ENCODE data around the gene UGCG. TPM values are rescaled to one million over a fixed set of nuclear protein-coding genes. Genes with fewer than 3 reads are reported as not detected.
"Not testable (repeated sequence)": the region's sequence is repeated elsewhere in the genome, so short reads cannot be mapped to it uniquely, and the experiment has no call there.

Gene UGCG
- total RNA-seq, 1 experiment from 2014 or later: 23.3 TPM

- Histone ChIP-seq H3K27me3 (ENCODE audit: insufficient read depth, low read length) (no peaks in the 10 kb centered on the region), H3K9ac (ENCODE audit: extremely low read depth, insufficient read length, low read length) (no peak overlapping the region), H3K18ac (ENCODE audit: insufficient read length, low read depth, low read length) (no peak overlapping the region), H3K4ac (ENCODE audit: low read depth, low read length) (no peak overlapping the region), H2BK120ac (ENCODE audit: low read depth, low read length, poor library complexity, severe bottlenecking) (no peak overlapping the region), H3K27ac (ENCODE audit: insufficient read length, low read depth, low read length) (no peak overlapping the region), H3K23me2 (ENCODE audit: insufficient read length, low read depth, low read length, poor library complexity, severe bottlenecking) (no peaks in the 10 kb centered on the region), H3K14ac (ENCODE audit: insufficient read depth, low read length) (no peak overlapping the region), H4K8ac (replicated peaks; ENCODE audit: insufficient read length, low read depth, low read length) (no peak overlapping the region), H3K23ac (ENCODE audit: insufficient read length, low read depth, low read length) (no peak overlapping the region), H3K56ac (ENCODE audit: insufficient read length, low read depth, low read length) (no peak overlapping the region), H4K5ac (ENCODE audit: insufficient read length, low read depth, low read length) (no peak overlapping the region), H4K91ac (ENCODE audit: insufficient read length, low read depth, low read length) (no peak overlapping the region), H2BK20ac (ENCODE audit: low read depth, low read length, poor library complexity, severe bottlenecking) (no peak overlapping the region), H3K9me3 (ENCODE audit: control insufficient read depth, low read depth, low read length) (no peaks in the 10 kb centered on the region), H3K79me1 (ENCODE audit: insufficient read depth, low read depth, low read length, poor library complexity, severe bottlenecking) (no peaks in the 10 kb centered on the region), H3K4me2 (ENCODE audit: insufficient read depth, insufficient read length, low read length) (no peak overlapping the region), H2BK5ac (ENCODE audit: insufficient read length, low read length) (no peak overlapping the region), H4K20me1 (ENCODE audit: control insufficient read depth, insufficient read depth, insufficient read length) (no peaks in the 10 kb centered on the region), H3T11ph (ENCODE audit: low read length) (no peak overlapping the region), H2AFZ (ENCODE audit: low read length) (no peak overlapping the region), H3K4me1 (ENCODE audit: insufficient read depth, low read length) (no peaks in the 10 kb centered on the region; the same call in 1 of the 2 replicates), H2BK12ac (ENCODE audit: insufficient read length, low read depth, low read length) (no peak overlapping the region), H2AK5ac (ENCODE audit: insufficient read length, low read length) (no peak overlapping the region), H2BK15ac (ENCODE audit: low read depth, low read length) (no peak overlapping the region), H3K79me2 (ENCODE audit: insufficient read depth, low read length) (no peaks in the 10 kb centered on the region)
- TF ChIP-seq CTCF (conservative IDR thresholded peaks at IDR 0.05): no peak
- Mint-ChIP-seq H3K27ac (no peak overlapping the region), H3K27me3 (ENCODE audit: low read depth) (peaks cover 9% of the 10 kb centered on the region), H3K4me3 (no peak overlapping the region), H3K36me3 (ENCODE audit: insufficient read depth in 1 of 3, low read depth in 3 of 3) (no peaks in the 10 kb centered on the region), H3K4me1 (peaks cover 10 to 11% of the 10 kb centered on the region in 2 experiments), H3K9me3 (no peaks in the 10 kb centered on the region)
- no peak for DNase-seq
- WGBS (ENCODE audit: extremely low coverage, insufficient read length, low lambda C conversion rate): no CpG with 5 or more reads among the region's 7 CpGs
Measured at GRCh38 chr9:111959468-111960359, 63.1 kb downstream of the UGCG start.

- H3K9me3 ChIP-seq (ENCODE audit: control insufficient read depth, low read depth, low read length); H3K4ac ChIP-seq (ENCODE audit: low read depth, low read length); H3K23ac ChIP-seq (ENCODE audit: insufficient read length, low read depth, low read length); H3K18ac ChIP-seq (ENCODE audit: insufficient read length, low read depth, low read length); H2BK120ac ChIP-seq (ENCODE audit: low read depth, low read length, poor library complexity, severe bottlenecking); H4K8ac ChIP-seq (replicated peaks; ENCODE audit: insufficient read length, low read depth, low read length); H3K4me3 Mint-ChIP-seq; H3K4me1 Mint-ChIP-seq; H3K56ac ChIP-seq (ENCODE audit: insufficient read length, low read depth, low read length); H2BK15ac ChIP-seq (ENCODE audit: low read depth, low read length); H2BK20ac ChIP-seq (ENCODE audit: low read depth, low read length, poor library complexity, severe bottlenecking); H4K5ac ChIP-seq (ENCODE audit: insufficient read length, low read depth, low read length); H3K4me1 ChIP-seq (ENCODE audit: insufficient read depth, low read length); H2BK12ac ChIP-seq (ENCODE audit: insufficient read length, low read depth, low read length); H3K27ac ChIP-seq (ENCODE audit: insufficient read length, low read depth, low read length); H3K4me2 ChIP-seq (ENCODE audit: insufficient read depth, insufficient read length, low read length); H3K36me3 Mint-ChIP-seq (ENCODE audit: insufficient read depth in 1 of 3, low read depth in 3 of 3); H3K27me3 ChIP-seq (ENCODE audit: insufficient read depth, low read length); H3K27me3 Mint-ChIP-seq (ENCODE audit: low read depth); H3K79me1 ChIP-seq (ENCODE audit: insufficient read depth, low read depth, low read length, poor library complexity, severe bottlenecking); H3T11ph ChIP-seq (ENCODE audit: low read length); H3K14ac ChIP-seq (ENCODE audit: insufficient read depth, low read length); H4K91ac ChIP-seq (ENCODE audit: insufficient read length, low read depth, low read length); H3K27ac Mint-ChIP-seq; DNase-seq; H4K20me1 ChIP-seq (ENCODE audit: control insufficient read depth, insufficient read depth, insufficient read length); H3K23me2 ChIP-seq (ENCODE audit: insufficient read length, low read depth, low read length, poor library complexity, severe bottlenecking); H2AFZ ChIP-seq (ENCODE audit: low read length); H2AK5ac ChIP-seq (ENCODE audit: insufficient read length, low read length); H3K9ac ChIP-seq (ENCODE audit: extremely low read depth, insufficient read length, low read length); H3K9me3 Mint-ChIP-seq; H2BK5ac ChIP-seq (ENCODE audit: insufficient read length, low read length); H3K79me2 ChIP-seq (ENCODE audit: insufficient read depth, low read length): not testable (repeated sequence)
- WGBS (ENCODE audit: extremely low coverage, insufficient read length, low lambda C conversion rate): no CpG with 5 or more reads among the region's 4 CpGs
Measured at GRCh38 chr9:111960485-111960884, 63.9 kb downstream of the UGCG start.

All from H9 (cell line).